Measurements from ENCODE around the gene RHD.

DNA sequence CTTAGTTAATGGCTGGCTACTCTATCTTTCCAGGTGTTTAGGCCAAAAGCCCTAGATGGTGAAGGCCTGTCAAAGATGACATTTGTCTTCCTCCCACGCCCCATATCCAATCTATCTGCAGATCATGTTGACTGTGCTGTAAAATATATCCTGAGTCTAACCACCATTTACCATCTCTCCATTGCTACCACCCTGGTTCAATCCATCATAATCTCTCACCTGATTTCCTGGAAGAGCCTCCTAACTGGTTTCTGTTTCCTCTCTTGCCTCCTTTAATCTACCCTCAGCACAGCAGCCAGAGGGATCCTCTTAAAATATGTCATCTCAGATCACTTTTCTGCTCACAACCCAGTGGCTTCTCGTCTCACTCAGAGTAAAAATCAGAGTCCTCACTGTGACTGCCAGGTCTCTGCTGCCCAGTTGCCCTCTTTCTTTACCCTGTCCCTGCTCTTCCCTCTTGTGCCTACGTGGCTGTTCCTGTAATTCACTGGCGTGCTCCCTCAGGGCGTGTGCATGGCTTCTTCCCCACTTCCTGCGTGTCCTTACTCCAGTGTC lies 83.6 kb downstream of the RHD start:
- TF ChIP-seq JUND (IDR thresholded peaks at IDR 0.05): no peak
- TF ChIP-seq EGR1 (IDR thresholded peaks at IDR 0.05; ENCODE audit: low read depth in 2 of 2): no peak
